HG02884 (cell line): ENCODE measurements around the gene TNFRSF1A.

Experiments
- ATAC-seq: cut with Tn5 transposase; IDR thresholded peaks from one replicate; pipeline ENCODE4 v1.9.1; 2021; ENCODE audit warnings: mild to moderate bottlenecking, moderate library complexity; ENCODE audit not compliant: unreplicated experiment

The TNFRSF1A gene

GRCh38 chr12:6279631-6280030 is 62.2 kb downstream of the TNFRSF1A start:
- no peak for ATAC-seq

GRCh38 chr12:6279256-6279628 is 62.6 kb downstream of the TNFRSF1A start:
- ATAC-seq = no peak
